ENCODE results near the gene KRTAP10-2. TPM values are rescaled to one million over a fixed set of nuclear protein-coding genes. Genes with fewer than 3 reads are reported as not detected.
"Not testable (repeated sequence)": the region's sequence is repeated elsewhere in the genome, so short reads cannot be mapped to it uniquely, and the experiment has no call there.

The KRTAP10-2 gene
- polyA plus RNA-seq, 2 donors, result not detected

DNA sequence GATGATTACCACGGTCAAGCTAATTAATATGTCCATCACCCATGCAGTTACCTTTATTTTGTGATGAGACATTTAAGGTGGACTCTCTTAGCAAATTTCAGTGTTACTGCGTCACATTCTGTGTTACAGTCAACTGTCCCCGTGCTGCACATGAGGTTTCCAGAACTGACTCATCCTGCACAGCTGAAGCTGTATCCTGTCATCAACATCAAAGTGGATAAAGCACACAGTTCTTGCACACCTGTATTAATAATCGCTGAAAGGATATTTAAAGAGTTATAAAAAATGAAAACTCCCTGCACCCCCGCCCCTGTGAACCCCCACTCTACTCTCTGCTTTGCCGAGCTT lies 32.5 kb upstream of the KRTAP10-2 start:
- no peak overlapping the region for H3K27ac ChIP-seq (ENCODE audit: low read depth in 2 of 2, low read length in 1 of 2)
- H3K27me3 ChIP-seq (ENCODE audit: control insufficient read depth in 1 of 2, insufficient read depth in 2 of 2, low read length in 2 of 2), result peaks cover 0 to 6% of the 10 kb centered on the region in 2 donors
- no peaks in the 10 kb centered on the region for H3K36me3 ChIP-seq (ENCODE audit: control insufficient read depth in 2 of 2, insufficient read depth in 2 of 2, low read length in 1 of 2)
- H3K9me3 ChIP-seq (ENCODE audit: control insufficient read depth in 2 of 2, insufficient read depth in 1 of 2, low read depth in 1 of 2, low read length in 1 of 2), result peaks cover 6 to 20% of the 10 kb centered on the region in 2 donors
- WGBS, 2 donors, result 53 to 55% methylated on average over 6 of the region's 6 CpGs
- no peak overlapping the region for H3K4me3 ChIP-seq (ENCODE audit: low read depth in 1 of 2, low read length in 2 of 2)
- H3K4me1 ChIP-seq (ENCODE audit: control insufficient read depth in 2 of 2, insufficient read depth in 2 of 2, low read length in 1 of 2), result no peaks in the 10 kb centered on the region

DNA sequence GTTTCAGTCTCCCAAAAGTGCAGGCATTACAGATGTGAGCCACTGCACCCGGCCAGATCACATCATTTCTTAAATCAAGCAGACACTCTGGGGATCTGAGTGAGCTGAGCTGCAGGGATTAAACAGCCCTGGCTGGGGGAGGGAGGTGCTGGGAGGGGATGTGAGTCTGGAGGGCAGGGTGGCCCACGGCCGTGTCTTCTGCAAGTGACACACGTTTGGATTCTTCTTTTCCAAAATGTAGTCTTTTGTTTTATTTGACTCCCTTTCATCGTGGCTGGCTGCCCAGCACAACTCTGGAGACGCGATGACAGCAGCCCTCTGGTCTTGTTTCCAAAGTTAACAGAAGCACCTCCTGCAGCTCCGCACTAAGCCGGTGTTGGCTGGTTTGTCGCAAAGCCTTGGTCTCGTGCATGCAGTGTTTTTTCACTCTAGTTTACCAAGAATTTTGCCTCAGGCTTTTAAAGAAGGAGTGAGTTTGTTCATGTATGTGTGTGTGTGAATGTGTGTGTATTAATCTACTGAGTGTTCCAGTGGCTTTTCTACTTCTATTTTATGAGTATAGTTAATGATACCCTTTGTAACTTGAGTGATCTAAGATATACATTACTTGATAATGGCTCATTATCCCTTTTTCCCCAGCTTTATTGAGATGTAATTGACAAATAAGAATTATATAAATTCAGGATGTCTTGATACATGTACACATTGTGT lies 31.9 kb upstream of the KRTAP10-2 start:
- Histone ChIP-seq H3K27me3 (ENCODE audit: control insufficient read depth in 1 of 2, insufficient read depth in 2 of 2, low read length in 2 of 2) (peaks cover 0 to 6% of the 10 kb centered on the region in 2 donors), H3K4me1 (ENCODE audit: control insufficient read depth in 2 of 2, insufficient read depth in 2 of 2, low read length in 1 of 2) (no peaks in the 10 kb centered on the region), H3K36me3 (ENCODE audit: control insufficient read depth in 2 of 2, insufficient read depth in 2 of 2, low read length in 1 of 2) (no peaks in the 10 kb centered on the region), H3K27ac (ENCODE audit: low read depth in 2 of 2, low read length in 1 of 2) (no peak overlapping the region), H3K4me3 (ENCODE audit: low read depth in 1 of 2, low read length in 2 of 2) (no peak overlapping the region), H3K9me3 (ENCODE audit: control insufficient read depth in 2 of 2, insufficient read depth in 1 of 2, low read depth in 1 of 2, low read length in 1 of 2) (peaks cover 6 to 20% of the 10 kb centered on the region in 2 donors)
- 19 to 28% methylated on average over 11 of the region's 11 CpGs for WGBS, 2 donors

- H3K4me1 ChIP-seq (ENCODE audit: control insufficient read depth in 2 of 2, insufficient read depth in 2 of 2, low read length in 1 of 2), result no peaks in the 10 kb centered on the region
- peaks cover 0 to 6% of the 10 kb centered on the region in 2 donors for H3K27me3 ChIP-seq (ENCODE audit: control insufficient read depth in 1 of 2, insufficient read depth in 2 of 2, low read length in 2 of 2)
- H3K27ac ChIP-seq (ENCODE audit: low read depth in 2 of 2, low read length in 1 of 2), result no peak overlapping the region
- no peaks in the 10 kb centered on the region for H3K36me3 ChIP-seq (ENCODE audit: control insufficient read depth in 2 of 2, insufficient read depth in 2 of 2, low read length in 1 of 2)
- WGBS, 2 donors, result 75% methylated on average over 15 of the region's 15 CpGs
- no peak overlapping the region for H3K4me3 ChIP-seq (ENCODE audit: low read depth in 1 of 2, low read length in 2 of 2)
- peaks cover 9 to 24% of the 10 kb centered on the region in 2 donors for H3K9me3 ChIP-seq (ENCODE audit: control insufficient read depth in 2 of 2, insufficient read depth in 1 of 2, low read depth in 1 of 2, low read length in 1 of 2)
These were observed 30.8 kb upstream of the KRTAP10-2 start for GRCh38 chr21:44582055-44582454.

DNA sequence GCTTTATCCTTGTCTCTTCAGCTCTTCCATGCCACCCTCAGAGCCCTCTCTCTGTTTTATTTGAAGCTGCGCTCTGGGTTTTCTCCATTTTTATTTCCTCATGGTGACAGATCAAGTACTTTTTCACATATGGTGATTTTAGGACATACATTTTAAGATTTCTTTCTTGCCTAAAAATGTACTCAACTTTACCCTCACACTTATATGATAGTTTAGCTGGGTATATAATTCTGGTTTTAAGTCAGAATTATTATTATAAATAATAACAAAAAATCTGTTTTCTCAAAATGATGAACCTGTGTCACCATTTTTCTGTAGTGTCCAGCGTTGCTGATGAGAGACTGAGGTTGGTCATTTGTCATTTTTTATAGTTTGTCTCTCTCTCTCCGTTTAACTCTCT lies 29.9 kb upstream of the KRTAP10-2 start:
- H3K36me3 ChIP-seq (ENCODE audit: control insufficient read depth in 2 of 2, insufficient read depth in 2 of 2, low read length in 1 of 2), result no peaks in the 10 kb centered on the region
- peaks cover 9 to 24% of the 10 kb centered on the region in 2 donors for H3K9me3 ChIP-seq (ENCODE audit: control insufficient read depth in 2 of 2, insufficient read depth in 1 of 2, low read depth in 1 of 2, low read length in 1 of 2)
- H3K27me3 ChIP-seq (ENCODE audit: control insufficient read depth in 1 of 2, insufficient read depth in 2 of 2, low read length in 2 of 2), result peaks cover 0 to 6% of the 10 kb centered on the region in 2 donors
- 83 to 92% methylated on average over 3 of the region's 3 CpGs for WGBS, 2 donors
- no peak overlapping the region for H3K27ac ChIP-seq (ENCODE audit: low read depth in 2 of 2, low read length in 1 of 2)
- H3K4me3 ChIP-seq (ENCODE audit: low read depth in 1 of 2, low read length in 2 of 2), result no peak overlapping the region
- no peaks in the 10 kb centered on the region for H3K4me1 ChIP-seq (ENCODE audit: control insufficient read depth in 2 of 2, insufficient read depth in 2 of 2, low read length in 1 of 2)

GRCh38 chr21:44580231-44580821 lies 29.0 kb upstream of the KRTAP10-2 start, which contains the start of gene KRTAP10-5:
TSS of gene KRTAP10-5 (minus strand) at chr21:44580604. CDS start at chr21:44580578, 26 bp downstream.
- H3K4me3 ChIP-seq (ENCODE audit: low read depth in 1 of 2, low read length in 2 of 2); H3K4me1 ChIP-seq (ENCODE audit: control insufficient read depth in 2 of 2, insufficient read depth in 2 of 2, low read length in 1 of 2); H3K27ac ChIP-seq (ENCODE audit: low read depth in 2 of 2, low read length in 1 of 2); H3K36me3 ChIP-seq (ENCODE audit: control insufficient read depth in 2 of 2, insufficient read depth in 2 of 2, low read length in 1 of 2); H3K27me3 ChIP-seq (ENCODE audit: control insufficient read depth in 1 of 2, insufficient read depth in 2 of 2, low read length in 2 of 2): not testable (repeated sequence)
- peaks cover 9 to 25% of the 10 kb centered on the region in 2 donors for H3K9me3 ChIP-seq (ENCODE audit: control insufficient read depth in 2 of 2, insufficient read depth in 1 of 2, low read depth in 1 of 2, low read length in 1 of 2)
- 33 to 51% methylated on average over 18 to 19 of the region's 19 CpGs for WGBS, 2 donors

DNA sequence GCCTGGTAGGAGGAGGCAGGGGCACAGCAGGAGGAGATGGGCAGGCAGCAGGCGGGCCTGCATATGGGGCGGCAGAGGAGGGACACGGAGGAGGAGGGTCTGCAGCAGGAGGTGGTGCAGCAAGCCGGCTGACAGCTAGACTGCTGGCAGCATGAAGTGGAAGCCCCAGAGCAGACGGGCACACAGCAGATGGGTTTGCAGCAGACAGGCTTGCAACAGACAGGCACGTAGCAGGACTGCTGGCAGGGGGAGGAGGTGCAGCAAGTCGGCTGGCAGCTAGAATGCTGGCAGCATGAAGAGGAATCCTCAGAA lies 28.5 kb upstream of the KRTAP10-2 start:
- Histone ChIP-seq H3K27ac (ENCODE audit: low read depth in 2 of 2, low read length in 1 of 2) (no peak overlapping the region), H3K4me1 (ENCODE audit: control insufficient read depth in 2 of 2, insufficient read depth in 2 of 2, low read length in 1 of 2) (no peaks in the 10 kb centered on the region), H3K4me3 (ENCODE audit: low read depth in 1 of 2, low read length in 2 of 2) (no peak overlapping the region), H3K9me3 (ENCODE audit: control insufficient read depth in 2 of 2, insufficient read depth in 1 of 2, low read depth in 1 of 2, low read length in 1 of 2) (peaks cover 9 to 25% of the 10 kb centered on the region in 2 donors), H3K27me3 (ENCODE audit: control insufficient read depth in 1 of 2, insufficient read depth in 2 of 2, low read length in 2 of 2) (no peaks in the 10 kb centered on the region), H3K36me3 (ENCODE audit: control insufficient read depth in 2 of 2, insufficient read depth in 2 of 2, low read length in 1 of 2) (no peaks in the 10 kb centered on the region)
- 59 to 66% methylated on average over 7 of the region's 7 CpGs for WGBS, 2 donors

GRCh38 chr21:44579056-44579832 lies 27.9 kb upstream of the KRTAP10-2 start:
- WGBS, 2 donors, result 68 to 79% methylated on average over 17 to 22 of the region's 22 CpGs
- H3K9me3 ChIP-seq (ENCODE audit: control insufficient read depth in 2 of 2, insufficient read depth in 1 of 2, low read depth in 1 of 2, low read length in 1 of 2), result peaks cover 9 to 25% of the 10 kb centered on the region in 2 donors

GRCh38 chr21:44578371-44579055 lies 27.2 kb upstream of the KRTAP10-2 start:
- H3K27me3 ChIP-seq (ENCODE audit: control insufficient read depth in 1 of 2, insufficient read depth in 2 of 2, low read length in 2 of 2), result no peaks in the 10 kb centered on the region
- no peak overlapping the region for H3K27ac ChIP-seq (ENCODE audit: low read depth in 2 of 2, low read length in 1 of 2)
- H3K4me1 ChIP-seq (ENCODE audit: control insufficient read depth in 2 of 2, insufficient read depth in 2 of 2, low read length in 1 of 2), result no peaks in the 10 kb centered on the region
- WGBS, 2 donors, result 94 to 95% methylated on average over 15 to 17 of the region's 17 CpGs
- peaks cover 9 to 25% of the 10 kb centered on the region in 2 donors for H3K9me3 ChIP-seq (ENCODE audit: control insufficient read depth in 2 of 2, insufficient read depth in 1 of 2, low read depth in 1 of 2, low read length in 1 of 2)
- no peak overlapping the region for H3K4me3 ChIP-seq (ENCODE audit: low read depth in 1 of 2, low read length in 2 of 2)
- H3K36me3 ChIP-seq (ENCODE audit: control insufficient read depth in 2 of 2, insufficient read depth in 2 of 2, low read length in 1 of 2), result no peaks in the 10 kb centered on the region

More at GRCh38 chr21:44579056-44579832, 27.9 kb upstream of the KRTAP10-2 start:
- Histone ChIP-seq H3K27ac (ENCODE audit: low read depth in 2 of 2, low read length in 1 of 2) (no peak overlapping the region), H3K4me3 (ENCODE audit: low read depth in 1 of 2, low read length in 2 of 2) (no peak overlapping the region), H3K36me3 (ENCODE audit: control insufficient read depth in 2 of 2, insufficient read depth in 2 of 2, low read length in 1 of 2) (no peaks in the 10 kb centered on the region), H3K27me3 (ENCODE audit: control insufficient read depth in 1 of 2, insufficient read depth in 2 of 2, low read length in 2 of 2) (no peaks in the 10 kb centered on the region), H3K4me1 (ENCODE audit: control insufficient read depth in 2 of 2, insufficient read depth in 2 of 2, low read length in 1 of 2) (no peaks in the 10 kb centered on the region)

GRCh38 chr21:44576025-44576420 lies 24.7 kb upstream of the KRTAP10-2 start:
- peaks cover 15 to 25% of the 10 kb centered on the region in 2 donors for H3K9me3 ChIP-seq (ENCODE audit: control insufficient read depth in 2 of 2, insufficient read depth in 1 of 2, low read depth in 1 of 2, low read length in 1 of 2)
- WGBS, 2 donors, result 80 to 84% methylated on average over 10 of the region's 10 CpGs
- H3K36me3 ChIP-seq (ENCODE audit: control insufficient read depth in 2 of 2, insufficient read depth in 2 of 2, low read length in 1 of 2), result no peaks in the 10 kb centered on the region
- no peaks in the 10 kb centered on the region for H3K27me3 ChIP-seq (ENCODE audit: control insufficient read depth in 1 of 2, insufficient read depth in 2 of 2, low read length in 2 of 2)
- no peak overlapping the region for H3K4me3 ChIP-seq (ENCODE audit: low read depth in 1 of 2, low read length in 2 of 2)
- no peaks in the 10 kb centered on the region for H3K4me1 ChIP-seq (ENCODE audit: control insufficient read depth in 2 of 2, insufficient read depth in 2 of 2, low read length in 1 of 2)
- no peak overlapping the region for H3K27ac ChIP-seq (ENCODE audit: low read depth in 2 of 2, low read length in 1 of 2)
